ENCODE measurements around the gene CDKN2B.
"Not testable (repeated sequence)": the region's sequence is repeated elsewhere in the genome, so short reads cannot be mapped to it uniquely, and the experiment has no call there.

The CDKN2B gene, protein sequence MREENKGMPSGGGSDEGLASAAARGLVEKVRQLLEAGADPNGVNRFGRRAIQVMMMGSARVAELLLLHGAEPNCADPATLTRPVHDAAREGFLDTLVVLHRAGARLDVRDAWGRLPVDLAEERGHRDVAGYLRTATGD

DNA sequence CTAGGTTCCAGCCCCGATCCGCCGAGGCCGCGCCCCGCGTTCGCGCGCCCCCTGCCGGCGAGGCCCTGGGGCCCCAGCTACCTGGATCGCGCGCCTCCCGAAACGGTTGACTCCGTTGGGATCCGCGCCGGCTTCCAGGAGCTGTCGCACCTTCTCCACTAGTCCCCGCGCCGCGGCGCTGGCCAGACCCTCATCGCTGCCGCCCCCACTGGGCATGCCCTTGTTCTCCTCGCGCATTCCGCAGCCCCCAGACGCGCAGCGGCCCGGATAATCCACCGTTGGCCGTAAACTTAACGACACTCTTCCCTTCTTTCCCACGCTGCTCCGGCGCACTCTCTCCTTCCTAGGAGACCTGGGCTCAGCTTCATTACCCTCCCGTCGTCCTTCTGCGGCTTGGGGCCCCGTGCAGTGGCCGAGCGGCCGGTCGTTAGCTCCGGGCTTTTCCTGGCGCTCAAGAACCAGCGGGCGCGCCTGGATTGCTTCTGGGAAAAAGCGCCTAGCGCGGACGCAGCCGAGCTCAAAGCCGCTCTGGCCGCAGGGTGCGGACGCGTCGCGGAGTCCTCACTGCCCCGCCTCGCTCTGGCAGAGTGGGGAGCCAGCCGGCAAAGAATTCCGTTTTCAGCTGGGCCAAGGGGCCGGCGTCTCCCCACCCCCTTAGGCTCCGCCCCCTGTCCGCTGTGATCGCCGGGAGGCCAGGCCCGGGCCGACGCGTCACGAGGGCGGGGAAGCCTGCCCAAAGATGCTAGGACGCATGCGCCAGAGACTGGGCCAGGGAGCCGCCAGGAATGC, at the start of gene CDKN2B:
TSS of gene CDKN2B (minus strand) at position 589 of the 789 bp plus-strand sequence. CDS start at position 237, 352 bp downstream.
- in situ Hi-C loops (cut with MboI; ENCODE audit: low sequenced_read_pairs) = no loop called here

DNA sequence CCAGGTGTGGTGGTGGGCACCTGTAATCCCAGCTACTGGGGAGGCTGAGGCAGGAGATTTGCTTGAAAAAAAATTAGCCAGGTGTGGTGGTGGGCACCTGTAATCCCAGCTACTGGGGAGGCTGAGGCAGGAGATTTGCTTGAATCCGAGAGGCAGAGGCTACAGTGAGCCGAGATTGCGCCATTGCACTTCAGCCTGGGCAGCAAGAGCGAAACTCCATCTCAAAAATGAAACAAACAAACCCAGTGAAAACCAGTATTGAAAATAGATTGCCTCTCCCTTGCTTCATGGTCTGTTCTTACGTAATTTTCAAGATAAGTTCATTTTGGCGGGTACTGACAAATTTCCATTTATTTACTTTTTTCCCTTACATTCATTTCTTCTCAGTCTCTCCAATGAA, 48.9 kb upstream of the CDKN2B start:
- in situ Hi-C loops (cut with MboI; ENCODE audit: low sequenced_read_pairs) = not testable (repeated sequence)

DNA sequence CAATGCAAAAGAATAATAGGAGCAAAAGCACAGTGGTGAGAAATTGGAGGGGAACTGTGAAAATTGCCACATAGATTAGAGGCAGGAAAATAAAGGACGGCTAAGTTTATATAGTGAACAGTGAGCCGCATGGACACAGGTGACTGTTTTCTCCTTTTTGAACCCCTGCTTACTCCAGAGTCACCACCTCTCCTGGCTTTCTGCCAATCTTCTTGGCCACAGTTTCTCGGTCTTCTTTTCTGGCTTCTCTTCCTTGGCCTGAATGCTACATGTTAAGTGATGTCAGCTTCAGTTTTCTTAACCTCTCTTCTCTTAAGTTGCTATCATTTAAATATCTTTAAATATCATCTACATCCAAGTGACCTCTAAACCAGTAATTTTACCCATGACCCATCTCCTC, 47.3 kb upstream of the CDKN2B start:
- in situ Hi-C loops (cut with MboI; ENCODE audit: low sequenced_read_pairs) = no loop called here

DNA sequence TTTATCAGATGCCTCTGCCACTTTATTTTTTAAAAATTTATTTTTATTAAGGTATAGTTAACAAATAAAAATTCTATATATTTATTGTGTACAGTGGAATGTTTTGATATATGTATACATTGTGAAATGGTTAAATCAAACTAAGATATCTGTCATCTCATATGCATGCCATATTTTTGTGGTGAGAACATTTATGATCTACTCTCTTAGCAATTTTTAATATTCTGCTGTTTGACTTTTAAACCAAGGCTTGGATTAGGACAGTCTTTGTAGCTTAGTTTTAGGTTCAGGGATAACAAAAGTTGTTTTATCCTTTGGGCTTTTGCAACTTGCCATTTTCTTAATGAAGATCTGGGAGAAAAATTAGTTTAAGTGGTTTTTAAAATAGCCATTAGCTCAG, 46.0 kb upstream of the CDKN2B start:
- in situ Hi-C loops (cut with MboI; ENCODE audit: low sequenced_read_pairs) = no loop called here

DNA sequence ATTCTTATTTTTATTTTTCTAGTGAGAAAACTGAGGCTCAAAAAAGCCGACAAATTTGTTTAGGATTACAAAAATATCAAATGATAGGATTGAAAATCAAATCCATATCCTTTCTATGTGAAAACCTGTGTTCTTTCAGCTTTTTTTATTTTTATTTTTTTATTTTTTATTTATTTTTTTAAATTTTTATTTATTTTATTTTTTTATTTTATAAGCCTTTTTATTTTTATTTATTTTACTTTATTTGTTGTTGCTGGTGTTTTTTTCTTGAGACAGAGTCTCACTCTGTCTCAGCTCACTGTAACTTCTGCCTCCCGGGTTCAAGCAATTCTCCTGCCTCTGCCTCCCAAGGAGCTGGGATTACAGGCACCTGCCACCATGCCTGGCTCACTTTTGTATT, 45.4 kb upstream of the CDKN2B start:
- in situ Hi-C loops (cut with MboI; ENCODE audit: low sequenced_read_pairs) = no loop called here

DNA sequence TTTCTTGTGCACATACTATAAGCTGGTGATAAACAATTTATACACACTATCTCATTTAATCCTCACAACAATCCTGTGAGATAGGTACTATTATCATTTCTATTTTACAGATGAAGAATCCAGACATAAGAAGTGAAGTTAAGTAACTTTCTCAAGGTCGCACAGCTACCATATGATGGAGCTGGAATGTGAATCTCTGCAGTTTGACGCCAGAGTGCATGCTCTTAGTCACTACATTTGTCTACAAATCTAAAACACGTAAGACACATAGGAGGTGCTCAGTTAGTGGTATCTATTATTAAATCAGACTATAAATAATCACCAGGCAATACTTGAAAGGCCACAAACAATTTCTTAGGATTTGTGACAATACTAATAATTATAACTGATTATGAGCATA, 45.0 kb upstream of the CDKN2B start:
- in situ Hi-C loops (cut with MboI; ENCODE audit: low sequenced_read_pairs) = no loop called here

DNA sequence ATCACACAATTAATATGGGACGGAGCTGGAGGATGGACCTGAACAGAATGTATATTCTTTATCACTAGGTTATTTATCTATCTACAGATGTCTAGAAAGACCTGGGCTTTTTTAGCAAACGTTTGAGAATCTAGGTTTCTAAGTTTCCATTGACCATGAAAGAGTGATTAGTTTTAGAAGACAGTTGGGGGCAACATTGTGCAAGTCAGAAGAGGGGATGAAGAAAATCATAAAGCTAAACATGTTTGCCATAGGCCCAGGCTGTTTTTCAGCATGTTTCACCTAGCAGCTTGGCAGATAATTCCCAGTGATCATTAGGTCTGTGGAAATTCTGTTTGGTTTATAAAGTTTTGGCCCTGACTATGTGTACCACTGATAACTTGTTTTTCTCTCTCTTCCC, 44.1 kb upstream of the CDKN2B start:
- in situ Hi-C loops (cut with MboI; ENCODE audit: low sequenced_read_pairs) = no loop called here

DNA sequence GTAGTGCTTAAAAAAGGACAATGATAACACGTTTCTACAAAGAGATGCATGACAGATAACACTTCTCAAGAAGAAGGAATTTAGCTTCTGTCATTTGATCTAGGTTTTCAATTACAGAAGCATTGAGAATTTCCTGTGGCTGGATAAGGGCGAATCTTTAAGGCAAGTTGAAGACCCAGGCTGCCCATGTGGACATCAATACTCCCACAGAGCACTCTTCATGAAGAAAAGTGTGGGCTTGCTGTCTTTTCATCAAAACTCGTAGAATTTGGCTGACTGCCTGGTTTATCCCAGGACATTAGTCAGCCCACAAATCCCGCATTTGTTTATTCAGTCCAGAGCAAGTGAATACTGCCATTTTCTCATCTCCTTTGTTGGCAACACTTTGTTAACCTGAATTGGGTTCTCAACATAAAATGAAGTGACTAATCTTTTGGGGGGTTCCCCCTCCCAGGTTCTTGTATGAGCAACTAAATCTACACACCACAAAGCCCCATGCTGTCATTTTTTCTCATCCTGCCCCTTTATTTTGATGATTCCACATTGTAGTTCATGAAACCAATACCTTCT, 43.4 kb upstream of the CDKN2B start:
- in situ Hi-C loops (cut with MboI; ENCODE audit: low sequenced_read_pairs) = no loop called here

DNA sequence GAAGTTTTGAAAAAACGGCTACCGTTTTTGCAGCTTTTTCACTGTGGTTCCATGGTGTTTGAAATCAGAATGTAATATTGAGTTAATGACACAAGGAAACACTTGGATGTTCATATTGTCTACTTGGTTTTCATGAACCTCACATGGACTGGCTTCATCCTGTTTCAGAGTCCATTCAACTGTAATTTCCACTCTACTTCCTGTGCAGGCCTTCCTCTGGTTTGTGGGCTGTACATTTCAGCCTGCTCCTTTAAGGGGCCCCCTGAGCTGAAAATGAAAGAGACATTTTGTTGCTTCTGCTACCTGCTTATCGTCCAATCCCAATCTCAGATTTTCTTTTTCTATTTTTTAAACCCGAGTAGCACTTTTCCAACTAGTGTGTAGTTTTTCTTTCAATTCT, 41.8 kb upstream of the CDKN2B start:
- in situ Hi-C loops (cut with MboI; ENCODE audit: low sequenced_read_pairs) = no loop called here

DNA sequence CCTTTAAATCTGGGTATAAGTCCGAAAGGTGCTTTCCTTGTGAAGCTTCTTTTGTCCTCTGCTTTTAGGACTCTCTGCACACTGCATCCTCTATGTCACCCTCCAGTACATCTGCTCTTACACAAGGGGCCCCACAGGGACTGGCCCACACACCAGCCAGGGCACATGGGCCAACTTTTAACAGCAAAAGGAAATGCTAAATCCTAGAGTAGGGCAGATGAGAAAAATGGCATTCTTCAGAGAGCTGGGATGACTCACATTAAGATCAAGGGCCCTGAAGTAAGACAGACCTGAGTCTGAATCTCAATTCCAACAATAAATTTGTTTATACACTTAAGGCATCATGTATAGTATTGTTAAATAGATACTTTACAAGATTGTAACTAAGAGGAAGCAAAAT, 40.3 kb upstream of the CDKN2B start:
- in situ Hi-C loops (cut with MboI; ENCODE audit: low sequenced_read_pairs) = no loop called here

DNA sequence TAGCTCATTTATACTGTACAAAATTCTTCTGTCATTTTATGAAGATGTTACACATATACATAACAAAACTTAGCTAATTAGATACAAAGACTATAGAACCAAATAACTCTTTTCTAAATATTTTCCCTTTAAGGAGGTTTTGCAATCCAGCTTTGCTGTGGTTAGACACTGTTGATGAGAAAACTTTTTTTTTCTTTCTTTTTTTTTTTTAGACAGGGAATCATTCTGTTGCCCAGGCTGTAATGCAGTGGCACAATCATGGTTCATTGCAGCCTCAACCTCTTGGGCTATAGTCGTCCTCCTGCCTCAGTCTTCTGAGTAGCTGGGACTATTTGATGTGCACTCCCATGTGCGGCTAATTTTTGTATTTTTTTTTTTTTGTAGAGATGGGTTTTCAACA, 38.5 kb upstream of the CDKN2B start:
- in situ Hi-C loops (cut with MboI; ENCODE audit: low sequenced_read_pairs) = no loop called here

DNA sequence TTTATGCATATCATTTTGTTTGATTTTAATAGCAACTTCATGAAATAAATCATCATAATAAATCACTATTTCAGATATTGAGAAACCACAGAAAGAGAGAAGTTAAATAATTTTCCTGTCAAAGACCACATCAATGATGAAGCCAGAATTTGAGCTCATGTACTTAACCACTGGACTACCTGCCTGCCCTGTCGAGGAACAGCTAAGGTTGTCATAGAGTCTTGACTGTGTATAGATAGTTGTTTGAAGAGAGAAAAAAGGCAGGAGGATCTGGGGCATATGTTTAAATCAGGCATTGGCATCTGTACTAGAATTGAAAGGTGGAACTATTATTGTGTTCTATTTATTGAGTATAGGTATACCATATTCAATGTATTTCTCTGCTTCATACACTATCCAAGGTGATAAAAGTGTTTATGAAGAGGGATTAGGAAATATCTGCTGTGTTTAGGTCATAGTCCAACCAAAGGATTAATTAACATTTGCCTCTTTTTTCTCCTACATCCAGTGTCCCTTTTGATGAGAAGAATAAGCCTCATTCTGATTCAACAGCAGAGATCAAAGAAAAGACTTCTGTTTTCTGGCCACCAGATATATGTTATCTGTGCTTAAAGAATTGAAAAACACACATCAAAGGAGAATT, 37.3 kb upstream of the CDKN2B start:
- in situ Hi-C loops (cut with MboI; ENCODE audit: low sequenced_read_pairs) = no loop called here

DNA sequence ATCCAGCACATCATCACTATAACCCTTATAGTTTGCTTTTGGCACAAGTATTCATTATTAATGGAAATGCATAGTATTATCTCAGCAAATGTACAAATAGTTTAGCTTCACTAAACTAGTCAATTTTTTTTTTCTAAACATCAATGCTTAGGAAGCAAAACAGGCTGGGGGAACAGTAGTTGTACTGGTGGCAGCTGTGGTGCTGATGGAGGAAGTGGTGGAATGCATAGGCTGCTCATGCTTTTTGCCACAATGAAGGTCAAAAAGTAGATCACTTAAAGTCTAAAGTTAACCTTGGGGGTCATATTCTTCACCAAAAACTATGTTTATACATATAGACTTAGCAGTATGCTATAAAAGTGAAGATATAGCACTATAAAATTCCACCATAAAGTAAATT, 36.3 kb upstream of the CDKN2B start:
- in situ Hi-C loops (cut with MboI; ENCODE audit: low sequenced_read_pairs) = no loop called here

DNA sequence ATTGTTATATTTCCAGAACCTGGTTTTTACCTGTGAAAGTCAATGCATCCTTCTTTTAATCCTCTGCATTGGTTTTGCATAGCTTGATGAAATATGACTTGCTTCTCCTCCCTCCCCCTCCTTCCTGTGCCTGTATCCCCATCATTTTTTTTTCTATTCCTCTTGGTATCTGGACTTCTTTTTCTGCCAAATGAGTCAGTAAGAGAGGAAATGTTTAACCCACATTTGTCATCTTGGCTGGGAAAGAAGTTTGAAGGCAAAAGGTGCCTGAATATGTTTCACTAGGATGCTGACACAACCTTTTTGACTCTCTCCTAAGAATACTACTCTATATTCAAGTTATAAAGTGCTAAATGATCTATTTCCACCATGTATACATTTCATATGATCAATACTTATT, 35.5 kb upstream of the CDKN2B start:
- in situ Hi-C loops (cut with MboI; ENCODE audit: low sequenced_read_pairs) = no loop called here

DNA sequence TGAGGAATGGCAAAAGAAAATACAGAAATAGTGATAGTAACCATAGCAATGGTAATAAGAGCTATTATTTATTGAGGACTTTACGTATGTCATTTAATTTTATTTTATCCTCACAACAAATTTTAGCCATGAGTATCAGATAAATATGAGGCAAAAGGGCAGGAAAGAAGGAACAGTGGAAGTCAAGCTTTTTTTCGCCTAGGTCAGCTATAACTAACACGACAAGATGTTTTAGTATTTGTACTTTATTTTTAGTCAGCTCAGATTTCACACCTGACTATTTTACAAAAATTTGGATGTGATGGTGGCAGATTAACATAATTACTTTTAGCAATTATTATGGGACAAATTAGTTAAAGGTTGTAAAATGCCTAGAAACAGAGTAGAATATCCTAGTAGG, 34.8 kb upstream of the CDKN2B start:
- in situ Hi-C loops (cut with MboI; ENCODE audit: low sequenced_read_pairs) = no loop called here

DNA sequence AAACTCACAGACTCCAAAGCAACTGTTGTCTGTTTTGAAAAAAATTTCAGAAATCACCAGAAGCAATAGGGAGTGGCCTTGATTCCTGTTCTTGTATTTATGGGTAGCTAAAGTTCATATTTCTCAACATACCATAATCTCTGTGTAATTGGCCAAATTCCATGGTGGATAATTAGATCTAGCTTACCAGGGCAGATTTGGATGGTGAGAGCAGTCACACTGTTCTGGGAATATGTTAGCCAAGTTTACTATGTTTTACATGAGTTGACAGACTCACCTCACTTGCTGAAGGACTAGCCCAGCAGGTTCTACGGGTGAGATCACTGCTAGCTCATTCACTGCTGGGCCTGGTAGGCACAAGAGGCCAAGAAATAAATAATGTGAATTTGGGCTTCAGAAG, 32.7 kb upstream of the CDKN2B start:
- in situ Hi-C loops (cut with MboI; ENCODE audit: low sequenced_read_pairs) = no loop called here

DNA sequence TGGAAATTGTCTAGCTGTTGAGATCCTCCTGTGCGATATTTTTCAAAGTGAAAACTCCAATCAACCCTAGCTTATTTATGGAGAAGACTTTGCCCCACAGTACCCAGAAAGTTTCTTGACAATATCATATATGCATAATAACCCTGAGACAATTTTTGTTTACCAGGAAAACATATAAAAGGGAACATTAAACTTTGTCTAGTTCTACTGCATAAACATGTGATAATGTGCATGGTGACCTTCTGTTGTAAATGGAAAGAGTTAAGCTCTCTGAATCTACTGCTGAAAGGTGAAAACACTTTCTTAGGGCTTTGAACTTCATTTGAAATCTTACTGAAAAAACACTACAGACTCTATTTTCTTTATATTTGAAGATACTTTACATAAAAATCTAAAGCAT, 32.2 kb upstream of the CDKN2B start:
- in situ Hi-C loops (cut with MboI; ENCODE audit: low sequenced_read_pairs) = no loop called here

DNA sequence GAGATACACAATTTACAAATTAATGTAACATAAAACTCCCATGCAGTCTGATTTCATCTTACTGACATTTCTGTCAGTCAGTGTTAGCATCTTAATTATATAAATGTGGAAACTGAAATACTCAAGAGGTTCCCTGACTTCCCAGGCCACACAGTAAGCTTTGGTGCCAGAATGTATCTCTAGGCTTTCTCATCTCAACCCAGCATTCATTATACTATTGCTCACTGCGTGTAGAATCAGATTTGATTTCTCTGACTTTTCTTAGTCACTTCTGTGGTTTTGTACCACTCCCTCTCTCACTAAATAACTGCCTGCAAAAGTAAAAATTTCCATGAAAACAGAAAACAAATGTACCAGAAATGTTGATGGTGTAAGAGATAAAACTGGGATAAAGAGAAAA, 31.7 kb upstream of the CDKN2B start:
- in situ Hi-C loops (cut with MboI; ENCODE audit: low sequenced_read_pairs) = no loop called here

DNA sequence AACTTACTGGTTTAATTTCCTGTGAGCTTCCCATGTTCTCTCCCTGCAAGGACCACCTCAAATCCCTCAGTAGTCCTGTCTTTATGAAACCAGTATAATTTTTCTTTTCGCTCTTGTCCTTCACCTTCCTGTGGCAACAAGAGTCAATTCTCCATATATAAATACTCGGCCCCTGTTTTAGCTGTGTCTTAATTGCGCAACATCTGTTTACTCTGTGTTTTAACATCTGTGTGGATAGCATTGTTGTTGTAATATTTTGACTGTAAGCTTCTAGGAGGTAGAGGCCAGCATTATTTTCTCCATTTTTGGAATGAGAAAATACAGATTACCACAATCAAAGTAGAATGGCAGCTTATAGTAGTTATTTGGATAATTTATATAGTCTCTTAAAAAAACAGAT, 30.2 kb upstream of the CDKN2B start:
- in situ Hi-C loops (cut with MboI; ENCODE audit: low sequenced_read_pairs) = no loop called here

DNA sequence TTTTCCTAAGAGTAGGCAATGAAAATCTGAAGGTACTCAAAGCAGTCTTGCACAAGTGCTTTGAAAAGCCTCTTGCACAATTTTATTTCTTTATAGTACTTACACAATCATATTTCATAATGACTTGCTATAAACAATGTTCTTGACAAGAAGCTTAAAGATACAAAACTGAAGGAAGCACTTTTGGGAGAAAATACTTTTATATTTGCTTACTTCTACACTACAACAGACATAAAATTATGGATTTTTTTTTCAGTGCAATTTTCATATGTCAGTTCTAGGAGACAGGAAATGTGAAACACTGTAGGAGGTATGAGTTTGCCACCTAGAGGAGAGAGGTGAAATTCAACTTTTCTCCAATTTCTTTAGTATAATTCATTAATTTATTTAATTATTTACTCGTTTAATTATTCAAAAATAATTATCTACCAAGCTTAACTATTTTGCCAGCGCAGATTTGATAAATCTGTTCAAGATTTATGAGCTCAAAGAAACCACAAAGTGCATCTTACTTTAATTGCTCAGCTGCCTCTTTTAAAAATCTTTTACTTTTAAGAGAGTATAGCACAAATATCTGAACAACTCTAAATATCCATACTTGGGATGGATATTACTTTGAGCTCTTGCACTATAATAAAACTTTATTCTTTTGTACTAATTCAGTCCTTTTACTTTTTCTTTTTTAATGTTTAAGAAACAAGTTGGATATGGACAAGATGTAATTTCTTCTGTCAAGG, 29.0 kb upstream of the CDKN2B start:
- in situ Hi-C loops (cut with MboI; ENCODE audit: low sequenced_read_pairs) = no loop called here

DNA sequence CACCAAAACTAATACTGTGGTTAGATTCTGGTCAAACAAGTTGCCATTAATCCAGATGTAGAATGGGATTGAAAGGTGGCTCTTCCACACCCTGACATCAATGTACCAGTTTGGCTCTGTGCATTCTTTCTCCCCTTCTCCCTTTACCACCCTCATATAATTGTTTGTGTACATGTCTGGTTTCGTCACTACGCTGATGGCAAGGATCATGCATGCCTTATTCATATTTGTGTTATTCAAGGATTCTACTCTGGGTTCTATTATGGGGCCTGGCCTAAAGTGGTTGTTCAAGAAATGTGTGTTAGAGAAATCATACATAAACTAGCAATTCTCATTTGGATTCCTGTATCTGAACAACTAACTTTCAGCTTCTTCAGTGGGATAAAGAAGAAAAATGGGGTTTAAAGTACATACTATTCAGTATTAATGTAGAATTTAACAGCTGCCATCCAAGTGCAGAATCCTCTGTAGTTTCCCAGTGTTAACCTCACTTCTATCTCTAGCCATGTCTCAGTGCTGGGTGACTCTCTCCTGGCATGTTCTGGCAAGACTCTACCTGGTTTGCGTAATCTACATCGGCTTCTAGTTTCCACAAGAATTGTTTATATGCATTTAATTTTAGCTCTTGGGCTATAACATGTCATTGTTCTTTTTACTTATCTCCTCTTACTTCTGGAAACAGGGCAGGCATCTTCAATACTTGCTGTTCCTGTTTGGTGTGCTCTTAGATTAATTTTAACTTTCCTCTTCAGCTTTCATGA, 27.9 kb upstream of the CDKN2B start:
- in situ Hi-C loops (cut with MboI; ENCODE audit: low sequenced_read_pairs) = no loop called here
